ENCODE data around the gene IQCE.

Gene IQCE

DNA sequence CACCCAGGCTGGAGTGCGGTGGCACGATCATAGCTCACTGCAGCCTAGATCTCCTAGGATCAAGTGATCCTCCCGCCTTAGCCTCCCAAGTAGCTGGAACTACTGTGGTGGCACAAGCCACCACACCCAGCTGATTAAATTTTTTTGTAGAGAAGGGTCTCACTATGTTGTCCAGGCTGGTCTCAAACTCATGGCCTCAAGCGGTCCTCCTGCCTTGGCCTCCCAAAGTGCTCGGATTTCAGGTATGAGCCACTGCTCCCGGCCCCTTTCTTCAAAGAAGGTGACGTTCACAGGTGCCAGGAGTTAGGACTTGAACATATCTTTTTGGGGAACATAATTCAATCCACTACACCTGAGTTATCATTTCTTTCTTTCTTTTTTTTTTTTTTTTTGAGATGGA is 70.1 kb downstream of the IQCE start:
- POLR2A ChIA-PET, result no interaction called here
- CTCF ChIA-PET, result interaction anchor here (1.0 to 1.3 kb wide), 3 partner anchors 10 to 80 kb away, joined by 3 to 7 read pairs (median 4); no protein-coding TSS in a partner anchor
- DNase-seq (ENCODE audit: extremely low spot score), result no peak
- TF ChIP-seq, protein P1, sequence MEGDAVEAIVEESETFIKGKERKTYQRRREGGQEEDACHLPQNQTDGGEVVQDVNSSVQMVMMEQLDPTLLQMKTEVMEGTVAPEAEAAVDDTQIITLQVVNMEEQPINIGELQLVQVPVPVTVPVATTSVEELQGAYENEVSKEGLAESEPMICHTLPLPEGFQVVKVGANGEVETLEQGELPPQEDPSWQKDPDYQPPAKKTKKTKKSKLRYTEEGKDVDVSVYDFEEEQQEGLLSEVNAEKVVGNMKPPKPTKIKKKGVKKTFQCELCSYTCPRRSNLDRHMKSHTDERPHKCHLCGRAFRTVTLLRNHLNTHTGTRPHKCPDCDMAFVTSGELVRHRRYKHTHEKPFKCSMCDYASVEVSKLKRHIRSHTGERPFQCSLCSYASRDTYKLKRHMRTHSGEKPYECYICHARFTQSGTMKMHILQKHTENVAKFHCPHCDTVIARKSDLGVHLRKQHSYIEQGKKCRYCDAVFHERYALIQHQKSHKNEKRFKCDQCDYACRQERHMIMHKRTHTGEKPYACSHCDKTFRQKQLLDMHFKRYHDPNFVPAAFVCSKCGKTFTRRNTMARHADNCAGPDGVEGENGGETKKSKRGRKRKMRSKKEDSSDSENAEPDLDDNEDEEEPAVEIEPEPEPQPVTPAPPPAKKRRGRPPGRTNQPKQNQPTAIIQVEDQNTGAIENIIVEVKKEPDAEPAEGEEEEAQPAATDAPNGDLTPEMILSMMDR (IDR thresholded peaks at IDR 0.05; ENCODE audit: control extremely low read depth, extremely low read depth, low read depth, missing control alignments), result no peak

DNA sequence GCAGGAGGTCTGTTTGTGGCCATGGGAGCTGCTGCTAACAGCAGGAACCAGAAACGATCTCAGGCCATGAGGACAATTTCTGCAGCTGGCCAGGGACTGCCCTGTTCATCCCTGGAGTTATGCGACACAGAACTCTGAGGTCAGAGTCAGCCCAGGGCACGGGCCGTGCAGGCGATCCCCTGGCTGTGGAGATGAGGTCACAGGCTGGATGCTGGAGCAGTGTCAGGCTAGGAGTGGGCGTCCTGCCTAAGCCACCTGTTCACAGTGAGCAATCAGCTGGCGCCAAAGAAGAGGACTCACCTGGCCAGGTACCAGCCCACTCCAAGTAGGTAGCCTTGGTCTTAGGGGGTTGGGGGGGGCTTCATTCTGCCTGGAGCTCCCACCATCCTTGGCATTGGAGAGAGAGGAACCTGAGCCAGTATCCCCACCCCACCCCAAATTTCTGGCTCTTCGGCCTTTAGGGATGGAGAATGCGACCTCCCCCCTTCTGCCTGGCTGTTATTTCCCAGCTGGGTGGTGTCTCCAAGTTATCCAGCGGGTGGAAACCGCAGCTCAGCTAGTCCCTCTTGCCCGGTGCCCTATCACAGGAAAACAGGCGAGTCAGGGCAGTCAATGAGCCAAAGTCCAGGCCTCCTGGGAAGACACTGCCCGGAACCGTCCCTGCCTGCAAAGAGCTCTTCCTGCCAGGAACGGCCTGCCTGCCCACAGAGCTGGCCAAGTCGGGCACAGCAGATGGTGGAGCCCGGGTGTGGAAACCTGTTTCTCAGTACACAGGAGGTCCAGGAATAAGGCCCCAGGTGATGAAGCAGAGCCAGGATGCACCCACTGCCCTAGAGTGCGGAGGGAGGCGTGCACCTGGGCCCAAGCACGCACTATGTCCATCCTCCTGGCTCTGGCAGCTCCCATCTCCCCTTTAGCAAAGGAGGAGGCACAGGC is 71.2 kb downstream of the IQCE start:
- TF ChIP-seq, protein P1 (IDR thresholded peaks at IDR 0.05; ENCODE audit: control extremely low read depth, extremely low read depth, low read depth, missing control alignments), result no peak
- POLR2A ChIA-PET, result no interaction called here
- CTCF ChIA-PET, result interaction anchor here (1.3 to 1.8 kb wide), 2 partner anchors 41 to 80 kb away, joined by 4 to 7 read pairs; no protein-coding TSS in a partner anchor
- no peak for DNase-seq (ENCODE audit: extremely low spot score)

DNA sequence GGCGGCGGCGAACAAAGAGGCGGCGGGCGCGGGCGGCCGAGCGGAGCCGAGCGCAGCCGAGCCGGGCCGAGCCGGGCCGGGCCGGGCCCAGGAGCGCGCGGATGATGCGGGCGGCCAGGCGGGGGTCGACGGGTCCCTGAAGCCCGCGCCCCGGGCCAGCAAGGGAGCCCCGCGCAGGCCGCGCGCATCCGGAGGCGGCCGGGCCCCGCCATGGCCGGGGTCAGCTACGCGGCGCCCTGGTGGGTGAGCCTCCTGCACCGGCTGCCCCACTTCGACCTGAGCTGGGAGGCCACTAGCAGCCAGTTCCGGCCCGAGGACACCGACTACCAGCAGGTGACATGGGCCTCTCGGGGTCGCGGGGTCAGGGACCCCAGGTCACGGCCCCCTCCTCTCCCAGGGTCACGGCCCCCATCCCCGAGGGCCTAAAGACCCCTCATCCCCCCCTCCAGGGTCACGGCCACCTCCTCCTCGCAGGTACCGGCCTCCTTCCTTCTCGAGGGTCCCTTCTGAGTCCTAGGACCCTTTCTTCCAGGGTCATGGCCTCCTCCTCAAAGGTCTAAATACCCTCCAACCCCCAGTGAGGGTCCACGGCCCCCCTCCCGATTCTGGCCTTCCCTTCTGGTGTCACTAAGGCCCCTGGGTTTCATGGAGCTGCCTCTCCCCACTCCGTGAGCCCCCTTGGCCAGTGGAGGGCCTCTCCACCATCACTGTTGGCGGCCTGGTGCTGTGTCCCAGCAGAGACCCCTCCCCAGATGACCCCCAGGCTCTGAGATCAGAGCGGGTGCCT is 73.4 kb downstream of the IQCE start, which contains the start of gene TTYH3:
Gene TTYH3, plus strand, starts transcription at position 41 of the 787 bp plus-strand sequence. Its CDS starts 170 bp downstream, at position 211.
- no peak for DNase-seq (ENCODE audit: extremely low spot score)
- TF ChIP-seq, protein P1 (IDR thresholded peaks at IDR 0.05; ENCODE audit: control extremely low read depth, extremely low read depth, low read depth, missing control alignments), result no peak
- ChIA-PET POLR2A (no interaction called here), CTCF (interaction anchor here (1.0 to 1.6 kb wide), 4 partner anchors 73 to 164 kb away, joined by 3 to 4 read pairs (median 3); no protein-coding TSS in a partner anchor)

DNA sequence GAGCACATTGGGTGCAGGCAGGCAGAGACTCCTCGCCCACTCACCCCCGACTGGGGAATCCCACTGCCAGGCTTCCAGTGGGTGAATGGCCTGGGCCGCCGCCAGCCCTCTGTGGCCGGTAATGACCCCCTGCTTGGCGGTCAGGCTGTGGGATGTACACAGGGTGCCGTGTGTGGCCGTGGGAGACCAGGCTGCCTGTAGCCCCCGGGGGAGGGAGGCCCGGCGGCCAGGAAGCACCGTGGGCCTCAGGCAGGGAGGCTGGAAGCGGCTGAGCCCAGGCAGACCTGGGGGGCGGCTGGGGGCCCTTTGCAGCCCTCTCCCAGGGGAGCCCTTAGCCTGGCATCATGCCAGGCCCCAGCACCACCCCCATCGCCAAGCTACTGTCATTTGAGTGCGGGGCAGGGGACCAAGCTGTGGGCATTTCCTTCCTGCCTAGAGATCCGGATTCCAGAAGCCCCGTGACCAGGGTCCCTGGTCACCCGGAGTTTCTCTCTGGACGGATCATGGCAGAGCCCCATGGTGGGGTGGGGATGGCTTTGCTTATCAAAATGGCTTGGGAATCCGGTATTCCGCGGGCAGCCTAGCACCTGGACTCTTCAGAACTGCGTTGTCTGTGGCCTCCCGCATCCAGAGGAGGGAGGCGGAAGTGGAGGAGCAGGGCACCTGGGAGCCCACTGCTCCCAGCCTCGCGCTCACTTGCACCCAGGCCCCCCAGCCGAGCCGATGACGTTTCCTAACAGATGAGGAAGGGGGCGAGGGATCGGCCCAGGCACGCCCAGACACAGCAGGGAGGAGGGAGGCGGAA is 74.2 kb downstream of the IQCE start:
- POLR2A ChIA-PET, result no interaction called here
- TF ChIP-seq, protein P1 (IDR thresholded peaks at IDR 0.05; ENCODE audit: control extremely low read depth, extremely low read depth, low read depth, missing control alignments), result no peak
- peak; percentile 59 for DNase-seq (ENCODE audit: extremely low spot score)
- CTCF ChIA-PET, result no interaction called here

DNA sequence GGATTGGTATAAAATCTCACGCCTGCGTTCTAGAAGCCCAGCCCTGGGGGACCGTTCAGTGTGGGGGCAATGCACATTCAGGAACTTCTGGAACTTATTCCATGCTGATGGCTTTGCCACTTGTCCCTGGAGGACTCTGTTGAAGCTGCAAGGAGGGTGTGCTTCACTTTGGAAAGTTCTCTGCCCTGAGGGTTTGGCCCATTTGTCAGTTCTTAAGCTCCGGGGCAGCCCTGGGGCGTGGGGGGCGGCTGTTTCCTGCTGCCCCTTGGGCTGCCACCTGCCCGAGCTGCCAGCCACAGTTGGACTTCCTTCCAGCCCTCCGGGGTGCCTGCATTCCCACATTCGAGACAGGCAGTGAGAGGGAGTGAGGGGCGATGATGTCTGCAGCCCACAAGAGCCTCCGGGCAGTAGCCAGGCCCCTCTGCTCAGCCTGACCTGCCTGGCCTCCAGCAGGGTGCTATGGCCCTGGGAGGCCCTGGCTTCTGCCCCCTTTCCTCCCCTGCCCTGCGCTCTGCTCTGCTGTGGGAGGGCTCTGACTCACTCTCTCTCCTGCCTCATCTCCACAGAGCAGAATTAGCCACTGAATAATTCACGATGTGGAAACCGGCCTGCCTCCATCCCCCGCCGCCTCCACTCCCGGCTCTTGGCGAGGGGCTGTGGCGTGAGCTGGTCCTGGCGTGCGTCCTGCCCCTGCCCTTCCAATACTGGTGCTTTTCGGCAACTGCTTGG is 74.9 kb downstream of the IQCE start:
- POLR2A ChIA-PET, result no interaction called here
- no peak for DNase-seq (ENCODE audit: extremely low spot score)
- CTCF ChIA-PET, result no interaction called here
- TF ChIP-seq, protein P1 (IDR thresholded peaks at IDR 0.05; ENCODE audit: control extremely low read depth, extremely low read depth, low read depth, missing control alignments), result no peak
